NOMO-1 treated with DMSO at 0.1 percent for 48 hours (cell line): ENCODE results near the gene CASP1.
"Not testable (repeated sequence)": the region's sequence is repeated elsewhere in the genome, so short reads cannot be mapped to it uniquely, and the experiment has no call there.

Experiments
- DNase-seq: peaks from one replicate; lab custom pipeline; 2025; ENCODE audit not compliant: unreplicated experiment; lab: John Stamatoyannopoulos, UW

CASP1 gene

DNA sequence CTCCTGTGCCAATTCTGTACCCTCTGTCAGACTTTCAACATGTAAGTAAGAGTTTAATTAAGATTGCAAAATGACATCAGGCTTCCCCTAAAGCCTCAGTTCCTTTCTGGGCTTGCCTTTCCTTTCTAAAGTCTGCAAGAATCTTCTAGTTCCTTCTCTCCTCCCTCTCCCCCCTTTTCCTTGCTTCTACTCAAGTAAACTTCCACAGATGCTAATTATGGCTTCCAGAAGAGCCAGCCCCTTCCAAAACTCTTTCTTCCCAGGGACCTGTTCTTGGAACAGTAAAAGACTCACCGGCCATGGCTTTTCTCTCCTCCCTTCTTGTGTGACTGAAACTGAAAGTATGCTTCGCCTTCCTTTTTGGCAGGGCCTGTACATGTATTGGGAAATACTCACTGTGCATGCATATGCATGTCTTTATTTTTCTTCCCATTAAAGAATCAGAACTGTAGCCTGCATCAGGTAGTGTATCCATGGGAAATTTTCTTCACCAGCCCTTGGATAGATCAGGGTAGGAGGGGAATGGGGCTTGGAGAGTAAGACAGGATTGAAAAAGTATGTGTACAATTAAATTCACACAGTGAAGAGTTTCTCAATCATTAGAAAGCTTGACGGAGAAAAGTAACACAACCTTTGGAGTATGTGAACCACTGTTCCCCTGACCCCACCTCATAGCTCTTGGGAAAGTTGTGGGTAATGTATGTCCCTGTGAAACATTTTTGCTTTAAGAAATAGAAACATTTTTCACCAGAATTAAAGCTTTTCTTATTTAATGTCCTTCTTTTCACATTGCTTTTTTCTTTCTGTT is at the start of gene CASP1:
CASP1 (minus strand) TSS at position 332 of the 808 bp plus-strand sequence; CDS start at position 301, 31 bp downstream.
- peak; percentile 86 for DNase-seq

DNA sequence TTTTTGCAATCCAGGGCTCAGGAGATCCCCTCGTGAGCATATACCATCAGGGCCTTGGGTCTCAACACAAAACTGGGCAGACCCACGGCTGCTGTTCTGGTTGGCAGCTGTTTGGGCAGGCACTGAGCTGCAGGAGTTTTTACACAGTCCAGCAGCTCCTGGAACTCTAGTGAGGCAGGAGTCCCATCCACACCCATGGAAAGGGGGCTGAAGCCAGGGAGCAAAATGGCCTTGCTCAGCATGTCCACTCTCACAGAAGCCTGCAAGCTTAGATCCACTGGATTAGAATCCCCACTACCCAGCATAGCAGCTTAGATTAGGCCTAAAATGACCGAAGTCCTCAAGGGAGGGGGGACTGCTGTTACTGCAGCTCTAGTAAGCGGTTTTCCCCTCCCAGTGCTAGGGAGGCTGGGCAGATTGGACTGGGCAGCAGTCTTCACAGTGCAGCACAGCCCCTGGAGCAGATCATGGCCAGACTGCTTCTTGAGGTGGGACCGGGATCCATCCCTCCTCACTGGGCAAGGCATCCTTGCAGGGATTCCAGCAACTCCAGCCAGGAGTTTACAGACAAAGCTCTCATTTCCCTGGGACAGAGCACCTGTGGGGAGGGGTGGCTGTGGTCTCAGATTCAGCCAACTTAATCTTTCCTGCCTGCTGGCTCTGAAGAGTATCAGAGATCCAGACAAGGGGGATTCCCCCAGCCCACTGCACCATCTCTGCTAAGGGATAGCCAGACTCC is 46.6 kb upstream of the CASP1 start:
- DNase-seq: no peak

DNA sequence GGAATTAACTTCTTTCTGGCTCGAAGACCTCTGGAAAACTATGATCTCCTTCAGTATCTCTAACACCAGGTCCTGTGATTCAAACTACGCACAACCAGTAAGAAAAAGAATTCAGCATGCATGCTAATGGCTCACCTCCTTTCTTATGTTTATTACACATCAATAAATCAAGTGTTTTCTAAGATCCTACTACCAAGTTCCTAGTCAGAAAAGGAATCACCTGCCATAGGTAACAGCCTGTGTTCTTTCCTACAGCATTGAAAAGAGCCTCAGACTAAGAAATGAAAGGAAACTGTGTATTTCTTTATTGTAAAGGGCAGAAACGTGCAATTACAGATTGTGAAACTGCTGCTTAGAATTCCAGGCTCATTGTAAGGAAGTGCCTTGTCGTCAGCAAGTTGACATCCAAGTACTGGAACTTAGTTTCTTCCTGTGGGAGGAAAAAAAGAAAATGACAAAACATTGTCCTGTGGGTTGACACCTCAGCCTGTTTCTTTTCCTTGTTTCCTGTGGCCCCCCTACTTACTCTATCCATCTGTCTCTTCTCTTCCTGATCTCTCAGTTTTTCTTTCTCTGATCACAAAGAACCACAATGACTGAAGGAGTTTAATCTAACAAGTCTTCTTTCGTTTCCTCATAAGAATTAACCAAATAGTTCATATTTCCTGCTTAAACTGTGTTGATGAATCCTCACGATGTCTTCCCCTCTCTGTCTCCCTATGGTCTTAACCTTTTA is 45.4 kb upstream of the CASP1 start:
- DNase-seq: peak; percentile 42

DNA sequence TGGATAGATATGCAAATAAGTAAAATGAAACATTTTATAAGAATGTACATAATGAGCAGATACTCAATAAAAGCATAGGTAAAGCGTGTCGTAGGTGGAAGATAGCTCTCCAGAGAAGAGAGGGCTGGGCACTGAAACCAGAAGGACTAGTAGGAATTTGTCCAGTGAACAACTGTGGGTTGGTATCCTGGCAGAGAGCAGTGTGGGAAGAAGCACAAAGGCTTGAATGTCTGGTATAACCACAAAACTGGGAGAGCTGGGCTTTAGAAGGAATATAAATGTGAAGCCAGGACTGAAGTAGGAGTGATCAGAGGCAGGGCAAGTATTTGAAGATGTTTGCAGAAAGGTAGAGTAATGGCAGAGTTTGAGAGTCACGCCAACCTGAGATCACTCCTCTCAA is 43.3 kb upstream of the CASP1 start:
- DNase-seq: no peak

DNA sequence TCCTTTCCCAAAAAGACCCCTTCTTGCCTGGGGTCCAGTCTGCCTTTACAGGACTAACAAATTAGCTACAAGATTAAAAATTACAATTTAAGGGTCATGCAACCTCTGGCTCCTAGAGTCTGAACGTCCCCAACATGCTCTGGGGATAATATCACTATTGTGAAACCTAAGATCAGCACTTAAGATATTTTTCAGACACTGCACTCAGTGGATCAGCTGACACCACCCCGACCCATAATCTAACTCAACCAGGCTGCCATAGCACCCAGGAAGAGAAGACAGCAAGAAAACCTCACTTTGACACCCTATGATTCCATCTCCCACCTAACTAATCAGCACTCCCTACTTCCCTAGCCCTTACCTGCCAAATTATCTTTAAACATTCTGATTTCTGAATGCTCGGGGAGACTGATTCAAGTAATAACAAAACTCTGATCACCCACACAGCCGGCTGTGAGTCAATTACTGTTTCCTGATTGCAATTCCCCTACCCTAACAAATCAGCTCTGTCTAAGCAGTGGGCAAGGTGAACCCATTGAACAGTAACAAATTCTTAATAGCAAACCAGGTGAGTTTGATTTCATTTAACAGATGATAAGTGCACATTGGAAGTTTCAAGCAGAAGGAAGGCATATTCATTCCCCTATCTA is 42.3 kb upstream of the CASP1 start:
- not testable (repeated sequence) for DNase-seq

DNA sequence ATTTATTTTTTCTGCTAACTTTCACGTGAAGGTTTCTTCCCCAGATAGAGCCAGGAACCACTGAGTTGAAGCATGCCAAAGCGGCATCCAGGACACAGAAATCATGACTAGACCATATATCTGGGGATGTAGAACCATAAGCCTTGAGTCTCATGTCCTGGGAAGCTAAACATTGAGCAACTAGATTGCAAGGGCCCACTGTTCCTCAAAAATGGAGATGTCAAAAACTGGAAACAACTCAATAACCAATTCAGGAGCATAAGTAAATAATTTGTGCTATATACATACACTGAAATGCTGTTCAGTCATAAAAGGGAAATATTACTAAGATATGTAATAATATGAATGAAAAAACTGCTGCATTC is 39.2 kb upstream of the CASP1 start:
- no peak for DNase-seq

DNA sequence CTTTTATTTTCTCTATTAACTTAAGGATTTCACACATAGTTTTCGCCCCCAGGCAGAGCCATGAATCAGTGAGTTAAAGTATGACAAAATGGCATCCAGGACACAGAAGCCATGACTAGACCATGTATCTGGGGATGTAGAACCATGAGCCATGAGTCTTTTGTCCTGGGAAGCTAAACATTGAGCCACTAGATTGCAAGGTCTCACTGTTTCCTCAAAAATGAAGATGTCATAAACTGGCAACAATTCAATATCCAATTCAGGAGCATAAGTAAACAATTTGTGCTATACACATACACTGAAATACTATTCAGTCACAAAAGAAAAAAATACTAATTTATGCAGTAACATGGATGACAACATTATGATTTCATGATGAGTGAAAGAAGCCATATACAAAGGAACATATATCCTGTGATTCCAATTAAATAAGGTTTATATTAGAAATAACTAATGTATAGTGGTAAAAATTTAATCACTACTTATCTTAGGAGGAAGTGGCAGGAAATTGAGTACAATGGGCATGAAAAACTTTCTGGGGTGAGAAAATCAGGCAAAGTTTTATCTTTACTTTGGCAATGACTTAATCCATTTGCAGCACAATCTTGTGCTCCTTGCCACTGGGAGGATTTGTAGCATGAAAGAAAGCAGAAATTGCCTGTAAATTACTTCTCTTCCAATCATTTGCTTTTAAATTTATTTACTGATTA is 38.7 kb upstream of the CASP1 start:
- DNase-seq: no peak

DNA sequence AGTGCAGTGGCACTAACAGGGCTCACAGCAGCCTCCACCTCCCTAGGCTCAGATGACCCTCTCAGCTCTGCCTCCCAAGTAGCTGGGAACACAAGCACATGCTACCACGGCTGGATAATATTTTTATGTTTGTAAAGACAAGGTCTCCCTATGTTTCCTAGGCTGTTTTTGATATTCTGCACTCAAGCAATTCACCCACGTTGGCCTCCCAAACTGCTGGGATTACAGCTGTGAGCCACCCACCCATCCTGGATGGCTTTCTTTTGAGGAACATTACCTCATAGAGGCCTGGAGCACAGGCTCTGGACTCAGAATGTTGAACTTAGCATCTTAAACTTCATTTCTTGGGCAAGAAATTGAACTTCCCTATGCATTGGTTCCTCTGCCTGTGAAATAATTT is 37.1 kb upstream of the CASP1 start:
- not testable (repeated sequence) for DNase-seq

DNA sequence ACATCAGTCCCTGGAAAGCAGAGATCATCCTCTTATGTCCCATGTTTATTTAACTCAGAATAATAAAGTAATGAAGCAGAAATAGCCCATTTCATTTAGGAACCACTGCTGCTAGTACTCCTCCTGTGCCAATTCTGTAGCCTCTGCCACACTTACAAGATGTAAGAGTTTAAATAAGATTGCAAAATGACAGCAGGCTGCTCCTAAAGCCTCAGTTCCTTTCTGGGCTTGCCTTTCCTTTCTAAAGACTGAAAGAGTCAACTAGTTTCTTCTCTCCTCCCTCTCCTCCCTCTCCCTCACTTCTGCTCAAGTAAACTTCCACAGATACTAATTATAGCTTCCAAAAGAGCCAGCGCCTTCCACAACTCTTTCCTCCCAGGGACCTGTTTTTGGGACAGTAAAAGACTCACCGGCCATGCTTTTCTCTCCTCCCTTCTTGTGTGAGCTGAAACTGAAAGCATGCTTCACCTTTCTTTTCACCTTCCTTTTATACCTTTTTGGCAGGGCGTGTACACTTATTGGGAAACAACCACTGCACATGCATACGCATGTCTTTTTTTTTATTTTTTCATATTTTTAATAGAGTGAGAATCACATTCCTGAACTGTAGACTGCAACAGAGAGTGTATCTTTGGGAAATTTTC is 36.3 kb upstream of the CASP1 start:
- DNase-seq: peak; percentile 40

DNA sequence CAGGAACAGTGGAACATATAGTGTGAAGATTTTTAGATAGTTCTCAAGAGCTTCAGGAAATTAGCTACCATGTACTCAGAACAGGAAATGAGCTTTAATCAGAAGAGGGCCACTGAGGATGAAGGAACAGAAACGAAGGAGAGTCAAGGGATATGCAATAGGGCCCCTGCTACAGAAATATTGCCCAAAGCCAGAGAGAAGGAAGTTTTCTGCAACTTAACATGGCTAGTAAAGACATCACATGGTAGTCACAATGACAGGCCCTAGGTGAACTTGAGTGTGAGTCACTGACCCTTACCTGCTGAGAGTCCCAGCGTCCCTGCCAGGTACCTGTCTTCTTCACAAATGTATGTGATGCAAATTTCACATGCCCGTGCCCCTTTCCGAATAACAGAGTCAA is 35.4 kb upstream of the CASP1 start:
- DNase-seq: peak; percentile 10

DNA sequence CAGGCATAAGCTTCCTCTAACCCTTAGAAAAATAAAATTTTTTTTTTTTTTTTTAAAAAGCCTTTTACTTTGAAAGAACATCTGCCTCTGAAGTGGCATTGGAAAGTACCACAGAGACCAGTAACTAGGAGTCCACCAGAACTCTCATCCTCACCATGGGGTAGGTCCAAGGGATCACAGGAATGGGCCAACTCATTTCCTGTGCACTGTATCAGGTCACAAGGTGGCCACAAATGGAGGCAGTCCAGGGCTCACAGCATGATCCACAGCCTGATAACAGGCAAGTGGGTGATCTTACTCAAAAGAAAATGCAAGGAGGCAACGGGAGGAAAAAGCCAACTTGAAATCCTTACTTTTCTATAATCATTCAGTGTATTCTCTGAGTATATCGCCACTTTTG is 34.8 kb upstream of the CASP1 start:
- DNase-seq: not testable (repeated sequence)

DNA sequence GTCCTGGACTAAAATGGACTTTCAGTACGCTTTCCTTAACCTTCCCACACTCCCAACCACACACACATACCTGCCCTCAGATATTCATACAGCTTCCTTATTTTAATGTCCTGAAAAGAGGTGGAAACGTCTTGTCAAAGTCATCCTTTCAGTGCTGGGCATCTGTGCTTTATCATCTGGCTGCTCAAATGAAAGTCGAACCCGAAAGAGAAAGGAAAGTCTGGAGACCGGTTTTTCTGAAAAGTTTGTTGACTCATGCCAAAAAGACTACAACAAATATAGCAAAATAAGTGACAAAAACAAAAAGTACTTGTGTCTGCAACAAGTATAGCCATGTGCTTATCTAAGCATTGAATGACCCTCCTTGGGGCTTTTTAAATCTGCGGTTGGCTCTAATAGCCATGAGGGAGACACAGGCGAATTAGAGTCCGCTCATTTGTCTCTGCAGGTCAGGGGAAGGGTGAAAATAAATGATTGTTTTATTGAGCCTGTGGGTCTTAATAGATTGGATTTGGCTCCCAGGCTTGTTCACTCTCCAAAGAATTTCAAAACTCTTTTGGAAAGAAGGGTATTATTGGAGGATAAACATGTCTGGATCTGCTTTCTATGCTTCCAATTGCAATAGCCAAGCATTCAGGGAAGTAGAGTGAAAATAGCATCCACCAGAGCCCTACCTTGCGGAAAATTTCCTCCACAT is 28.4 kb upstream of the CASP1 start:
- DNase-seq: not testable (repeated sequence)

DNA sequence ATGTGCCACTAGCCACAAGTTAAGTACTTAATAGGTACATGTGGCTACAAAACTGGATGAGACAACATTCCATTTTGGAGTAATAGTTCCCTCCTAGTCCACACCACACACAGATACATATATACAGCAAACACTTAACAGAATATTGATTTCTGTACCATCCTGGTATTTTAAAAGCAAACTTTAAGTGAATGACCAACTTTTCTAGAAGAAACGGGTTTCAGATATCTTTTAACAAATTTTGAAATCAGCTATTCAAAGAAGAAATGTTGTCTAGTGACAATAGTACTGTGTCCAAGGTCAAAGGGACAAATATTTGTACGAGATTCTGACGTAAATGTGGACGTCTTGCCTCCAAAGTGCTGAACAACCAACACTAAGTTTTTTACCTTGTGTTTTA is 22.5 kb upstream of the CASP1 start:
- DNase-seq: no peak

DNA sequence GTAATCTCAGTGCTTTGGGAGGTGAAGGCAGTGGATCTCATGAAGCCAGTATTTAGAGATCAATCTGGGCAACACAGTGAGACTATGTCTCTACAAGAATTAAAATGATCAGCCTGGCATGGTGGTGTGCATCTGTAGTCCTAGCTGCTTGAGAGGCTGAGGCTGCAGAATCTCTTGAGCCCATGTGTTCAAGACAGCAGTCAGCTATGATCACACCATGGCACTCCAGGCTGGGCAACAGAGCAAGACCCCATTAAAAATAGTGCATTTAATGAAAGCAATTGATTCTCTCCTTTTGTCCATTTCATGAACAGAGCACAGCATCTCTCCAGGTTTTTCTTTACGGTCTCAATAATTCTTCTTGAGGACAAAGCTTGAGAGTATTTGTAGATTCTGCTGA is 21.5 kb upstream of the CASP1 start:
- DNase-seq: no peak

DNA sequence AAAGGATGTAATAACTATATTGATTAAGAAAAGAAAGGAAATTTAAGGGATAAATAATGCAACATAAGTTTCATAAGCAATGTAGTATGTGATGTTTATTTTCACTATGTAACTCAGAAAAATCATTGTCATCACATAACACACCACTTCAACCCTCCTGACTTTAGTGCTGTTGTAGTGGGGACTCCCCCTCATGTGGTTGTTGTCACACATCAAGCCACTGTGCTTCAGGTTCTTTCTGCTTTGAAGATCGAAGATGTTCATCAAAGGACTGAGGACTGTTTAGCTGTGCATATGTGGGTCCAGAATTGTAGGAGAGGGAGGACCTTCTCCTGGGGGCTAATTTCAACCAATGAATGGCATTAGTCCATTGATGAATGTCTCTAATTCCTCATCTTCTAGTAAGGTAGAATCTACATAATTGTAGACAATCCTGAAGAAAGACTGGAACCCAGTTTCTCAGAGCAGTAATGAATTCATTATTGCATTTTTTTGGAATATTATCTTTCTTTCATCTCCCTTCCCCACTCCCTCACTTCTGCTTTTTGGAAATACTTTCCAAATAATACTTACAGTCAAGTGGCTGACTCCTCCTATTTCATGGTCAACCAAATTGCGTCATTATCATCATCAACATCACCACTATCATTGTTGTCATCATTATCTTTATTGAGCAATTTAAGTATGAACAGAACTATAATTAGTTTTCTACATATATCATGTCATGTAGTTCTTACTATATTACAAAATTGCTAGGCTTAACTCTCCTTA is 20.0 kb upstream of the CASP1 start:
- DNase-seq: peak; percentile 83

DNA sequence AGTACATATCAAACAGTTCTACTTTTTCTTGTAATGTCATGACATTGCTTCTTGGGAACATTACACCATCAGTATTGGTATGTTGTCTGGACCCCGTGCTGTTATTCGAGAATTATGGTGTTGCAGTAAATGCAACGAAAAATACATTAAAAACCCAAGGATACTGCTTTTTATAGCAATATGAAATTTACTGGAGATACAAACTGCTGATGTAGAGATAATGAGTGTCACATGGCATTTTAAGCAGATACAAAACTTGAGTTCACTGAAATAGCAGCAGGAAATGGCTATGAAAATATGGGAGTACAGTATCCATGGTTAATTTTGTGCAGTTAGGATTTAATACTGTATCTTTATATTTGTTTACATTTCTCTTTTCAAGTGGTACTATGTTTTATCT is 17.5 kb upstream of the CASP1 start:
- DNase-seq: no peak

DNA sequence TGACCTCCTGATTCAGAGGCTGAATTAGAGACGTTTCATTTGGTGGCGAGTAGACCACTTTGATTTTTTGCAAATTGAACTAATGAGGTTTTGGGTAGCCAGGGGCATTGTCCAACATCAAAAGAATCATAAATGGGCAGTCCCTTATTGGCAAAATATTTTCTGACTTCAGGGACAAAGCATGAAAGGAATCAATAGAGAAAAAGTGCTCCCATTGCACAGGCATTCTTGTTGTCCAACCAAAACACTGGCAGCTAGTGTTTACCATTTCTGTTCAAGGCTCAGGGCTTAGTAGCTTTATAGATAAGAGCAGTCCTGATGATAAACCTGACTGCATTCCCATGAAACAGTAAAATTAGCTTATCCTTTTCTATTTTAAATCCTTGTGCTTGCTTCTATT is 16.6 kb upstream of the CASP1 start:
- no peak for DNase-seq

DNA sequence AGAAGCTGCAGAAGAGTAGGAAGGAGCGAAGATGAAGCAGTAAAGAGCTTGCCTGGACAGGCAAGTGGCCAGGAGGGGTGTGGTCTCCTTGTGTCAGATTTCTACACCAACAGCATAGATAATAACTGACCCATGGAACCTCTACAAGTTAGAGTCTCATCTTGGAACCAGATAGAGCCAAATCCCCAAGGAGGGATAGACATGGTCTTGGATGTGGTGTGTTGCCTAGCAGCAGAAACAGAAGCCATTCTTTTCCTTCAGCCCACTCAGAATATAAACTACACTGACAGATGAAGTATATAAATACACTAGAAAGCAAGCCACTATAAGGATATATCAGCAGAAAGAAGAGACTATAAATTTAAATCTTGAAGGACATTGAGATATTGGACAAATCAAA is 14.5 kb upstream of the CASP1 start:
- no peak for DNase-seq
